Fibroblast of lung (primary cell): ENCODE data around the gene SLC38A2.

Experiments
- EZH2 ChIP-seq: IDR thresholded peaks from 2 replicates; pipeline ENCODE4 v1.5.1; 2012; ENCODE audit warnings: low read length, control low read depth, mild to moderate bottlenecking; ENCODE audit errors: missing control alignments
- TF ChIP-seq, protein P1 (sequence below), 2 donors: IDR thresholded peaks in 1 of 2; conservative IDR thresholded peaks in 1 of 2; 1 replicate in 1 of 2; 2 replicates in 1 of 2; pipeline ENCODE4 v1.5.1; 2011 to 2012; ENCODE audit warnings: low read length in 2 of 2, control low read depth in 1 of 2, inconsistent platforms in 1 of 2, low read depth in 1 of 2, mild to moderate bottlenecking in 1 of 2

DNA sequence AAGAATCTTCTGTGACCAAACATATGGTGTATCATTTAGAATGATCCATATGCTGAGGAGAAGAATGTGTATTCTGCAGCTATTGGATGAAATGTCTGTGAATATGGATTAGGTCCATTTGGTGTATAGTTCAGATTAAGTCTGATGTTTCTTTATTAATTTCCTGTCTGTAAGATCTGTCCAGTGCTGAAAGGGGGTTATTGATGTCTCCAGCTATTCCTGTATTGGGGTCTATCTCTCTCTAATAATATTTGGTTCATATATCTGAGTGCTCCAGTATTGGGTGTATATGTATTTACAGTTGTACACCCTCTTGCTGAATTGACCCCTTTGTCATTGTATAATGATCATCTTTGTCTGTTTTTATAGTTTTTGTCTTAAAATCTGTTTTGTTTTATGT is 33.5 kb downstream of the SLC38A2 start:
- no peak for TF ChIP-seq EZH2
- TF ChIP-seq, protein P1, sequence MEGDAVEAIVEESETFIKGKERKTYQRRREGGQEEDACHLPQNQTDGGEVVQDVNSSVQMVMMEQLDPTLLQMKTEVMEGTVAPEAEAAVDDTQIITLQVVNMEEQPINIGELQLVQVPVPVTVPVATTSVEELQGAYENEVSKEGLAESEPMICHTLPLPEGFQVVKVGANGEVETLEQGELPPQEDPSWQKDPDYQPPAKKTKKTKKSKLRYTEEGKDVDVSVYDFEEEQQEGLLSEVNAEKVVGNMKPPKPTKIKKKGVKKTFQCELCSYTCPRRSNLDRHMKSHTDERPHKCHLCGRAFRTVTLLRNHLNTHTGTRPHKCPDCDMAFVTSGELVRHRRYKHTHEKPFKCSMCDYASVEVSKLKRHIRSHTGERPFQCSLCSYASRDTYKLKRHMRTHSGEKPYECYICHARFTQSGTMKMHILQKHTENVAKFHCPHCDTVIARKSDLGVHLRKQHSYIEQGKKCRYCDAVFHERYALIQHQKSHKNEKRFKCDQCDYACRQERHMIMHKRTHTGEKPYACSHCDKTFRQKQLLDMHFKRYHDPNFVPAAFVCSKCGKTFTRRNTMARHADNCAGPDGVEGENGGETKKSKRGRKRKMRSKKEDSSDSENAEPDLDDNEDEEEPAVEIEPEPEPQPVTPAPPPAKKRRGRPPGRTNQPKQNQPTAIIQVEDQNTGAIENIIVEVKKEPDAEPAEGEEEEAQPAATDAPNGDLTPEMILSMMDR (conservative IDR thresholded peaks at IDR 0.05 in 1 of 2, IDR thresholded peaks at IDR 0.05 in 1 of 2; ENCODE audit: low read depth in 1 of 2, low read length in 2 of 2): no peak
